Left kidney (tissue), 8 donors: ENCODE measurements around the gene PRG2. TPM values are rescaled to one million over a fixed set of nuclear protein-coding genes. Genes with fewer than 3 reads are reported as not detected.

Source experiments
- DNase-seq: peaks from one replicate; pipeline ENCODE4 v3.0.0-alpha.2; 2013
- long read RNA-seq, 8 donors: transcript quantifications; one replicate each; lab custom pipeline, GENCODE V29; 2026
- polyA plus RNA-seq: library from polyadenylated mRNA; unstranded; fragments of 120-200 nt; gene quantifications from one replicate; pipeline ENCODE4 v1.2.1, GENCODE V29; 2013; ENCODE audit not compliant: insufficient read length

Gene PRG2, protein sequence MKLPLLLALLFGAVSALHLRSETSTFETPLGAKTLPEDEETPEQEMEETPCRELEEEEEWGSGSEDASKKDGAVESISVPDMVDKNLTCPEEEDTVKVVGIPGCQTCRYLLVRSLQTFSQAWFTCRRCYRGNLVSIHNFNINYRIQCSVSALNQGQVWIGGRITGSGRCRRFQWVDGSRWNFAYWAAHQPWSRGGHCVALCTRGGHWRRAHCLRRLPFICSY
- 0.68 TPM for polyA plus RNA-seq
- long read RNA-seq, donor 1 = 0 reads
- long read RNA-seq, donor 2, partial matches to known transcripts = 0 of 1 reads
- long read RNA-seq, donor 2, other reads (novel, unspliced or antisense) = 0 of 1 reads
- long read RNA-seq, donor 3, partial matches to known transcripts = 0 of 1 reads
- long read RNA-seq, donor 3, other reads (novel, unspliced or antisense) = 0 of 1 reads
- long read RNA-seq, donor 4, partial matches to known transcripts = 0 of 1 reads
- long read RNA-seq, donor 4, other reads (novel, unspliced or antisense) = 0 of 1 reads
- long read RNA-seq, donor 5, partial matches to known transcripts = 0 of 1 reads
- long read RNA-seq, donor 5, other reads (novel, unspliced or antisense) = 0 of 1 reads
- long read RNA-seq, donor 6 = 0 reads
- long read RNA-seq, donor 7, partial matches to known transcripts = 0 of 2 reads
- long read RNA-seq, donor 7, other reads (novel, unspliced or antisense) = 0 of 2 reads
- long read RNA-seq, donor 8 = 0 reads

DNA sequence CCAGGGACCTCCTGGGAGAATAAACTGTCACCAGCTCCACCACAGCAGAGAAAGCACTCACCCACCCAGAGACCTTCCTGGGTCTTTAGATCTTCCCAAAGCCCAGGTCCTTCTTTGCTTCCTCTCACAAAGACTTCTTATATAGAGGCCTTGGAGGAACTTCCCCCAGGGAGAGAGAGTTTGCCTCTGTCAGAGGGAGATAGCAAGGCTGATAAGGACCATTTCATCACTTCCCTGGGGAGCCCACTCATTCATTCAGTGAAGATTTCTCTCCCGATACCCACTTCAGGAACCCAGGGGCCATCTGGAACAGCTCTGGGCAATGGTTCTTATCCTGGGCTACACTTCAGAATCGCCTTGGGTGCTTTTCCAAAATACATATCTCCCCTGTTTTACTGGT, at the start of gene PRG2:
Gene PRG2, minus strand, starts transcription at position 116 of the 400 bp plus-strand sequence. CDS start 706 bp downstream, outside the sequence.
- no peak for DNase-seq

- no peak for DNase-seq
Measured at GRCh38 chr11:57439786-57440185, 49.3 kb upstream of the PRG2 start.

DNA sequence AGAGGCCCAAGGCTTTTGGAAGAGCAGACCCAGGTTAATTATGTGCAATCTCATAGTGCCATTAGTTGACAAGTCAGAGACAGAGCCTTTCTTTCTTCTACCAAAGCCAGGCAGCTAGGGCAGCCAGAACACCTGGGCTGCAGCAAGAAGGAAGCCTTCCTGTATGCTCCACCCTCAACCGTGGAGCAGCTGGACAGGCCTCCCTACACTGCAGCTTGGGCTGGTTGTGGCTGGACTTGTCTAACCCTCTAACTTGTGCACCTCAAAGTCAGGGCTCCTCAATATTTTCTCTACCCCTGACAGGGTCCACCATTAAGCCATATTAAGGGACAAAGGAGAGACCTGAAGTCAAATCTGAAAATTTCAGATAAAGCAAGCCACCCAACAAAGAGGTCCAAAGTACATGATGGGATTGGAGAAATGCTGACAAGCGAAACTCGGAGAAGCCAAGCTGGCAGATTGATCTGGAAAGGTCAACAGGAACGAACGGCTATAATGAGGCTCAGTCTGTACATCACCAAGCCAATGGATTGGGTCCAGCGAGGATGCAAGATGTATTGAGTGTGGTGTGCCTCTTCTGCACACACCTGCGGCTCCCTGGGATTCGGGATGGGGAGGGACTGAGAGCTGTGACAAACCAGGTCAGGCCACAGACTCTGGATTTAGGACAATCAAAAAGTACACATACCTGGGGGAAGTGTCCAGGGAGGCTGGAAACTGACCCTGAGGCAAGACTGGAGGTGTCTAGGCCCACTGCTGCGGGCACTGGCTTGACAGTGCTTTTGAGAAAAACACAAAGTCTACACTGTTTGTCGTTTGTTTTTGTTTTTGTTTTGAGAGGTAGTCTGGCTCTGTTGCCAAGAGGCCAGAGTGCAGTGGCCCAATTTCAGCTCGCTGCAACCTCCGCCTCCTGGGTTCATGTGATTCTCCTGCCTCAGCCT, 48.2 kb upstream of the PRG2 start:
- no peak for DNase-seq

- no peak for DNase-seq
Measured at GRCh38 chr11:57436031-57436430, 45.6 kb upstream of the PRG2 start.

- DNase-seq = no peak
Measured at GRCh38 chr11:57434640-57435546, 44.4 kb upstream of the PRG2 start.

DNA sequence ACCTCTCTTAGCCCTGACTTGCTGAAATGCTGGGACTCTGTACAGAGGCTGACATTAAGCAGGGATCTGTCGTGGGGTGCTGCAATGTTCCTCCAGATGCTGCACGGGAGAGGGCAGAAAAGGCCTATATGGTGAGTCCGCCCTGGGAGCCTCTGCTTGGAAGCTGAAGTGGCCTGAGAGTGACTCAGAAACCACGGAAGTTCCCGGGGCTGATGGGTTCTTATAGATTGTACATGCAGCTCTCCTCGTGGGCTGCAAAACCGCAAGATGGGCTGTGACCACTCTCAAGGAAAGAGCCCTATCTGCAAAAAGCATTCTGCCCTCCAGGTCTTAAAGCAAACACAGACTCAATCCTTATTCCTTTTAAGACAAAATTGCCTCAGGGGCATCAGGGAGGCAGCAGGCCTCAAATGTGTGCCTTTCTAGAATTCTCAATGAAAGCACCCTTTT, 42.3 kb upstream of the PRG2 start:
- DNase-seq = no peak

- no peak for DNase-seq
Measured at GRCh38 chr11:57432149-57432561, 41.7 kb upstream of the PRG2 start.

DNA sequence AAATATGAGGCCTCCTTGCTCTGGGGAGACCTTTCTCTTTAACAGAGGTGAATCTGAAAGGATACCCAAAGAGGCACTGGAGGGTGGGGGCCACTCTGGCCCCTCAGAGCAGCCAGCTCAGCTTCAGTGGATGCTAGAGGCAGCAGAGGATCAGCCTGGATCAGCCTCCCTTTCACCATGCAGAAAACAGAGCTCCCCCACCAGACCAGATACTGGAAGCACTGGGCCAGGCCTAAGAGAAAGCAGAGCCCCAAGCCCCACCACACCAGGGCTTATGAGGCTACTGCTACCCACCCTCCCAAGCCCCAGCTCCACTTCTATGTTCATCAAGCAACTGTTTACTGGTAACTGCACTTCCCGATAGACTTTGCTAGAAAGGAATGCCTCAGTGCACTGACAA, 40.5 kb upstream of the PRG2 start:
- DNase-seq = no peak

DNA sequence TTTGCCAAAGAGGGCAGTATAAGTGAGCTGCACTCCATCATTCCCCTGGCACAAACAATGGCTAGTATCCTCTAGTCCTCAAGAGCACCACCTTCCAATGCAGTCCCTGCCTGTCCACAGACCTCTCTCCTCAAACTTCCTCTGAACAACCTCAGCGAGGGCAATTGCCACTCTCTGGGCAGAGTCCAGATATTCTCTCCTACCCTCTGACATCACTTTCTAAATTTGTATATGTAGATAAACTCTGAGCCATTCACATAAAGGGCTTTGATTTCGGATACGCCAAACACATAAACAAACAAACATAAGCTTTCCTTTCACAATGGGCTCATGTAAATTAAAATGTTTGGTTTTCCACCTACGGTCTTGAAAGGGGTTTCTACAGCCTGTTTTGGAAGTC, 39.5 kb upstream of the PRG2 start:
- DNase-seq = no peak

- DNase-seq = no peak
Measured at GRCh38 chr11:57428643-57429042, 38.2 kb upstream of the PRG2 start.

- no peak for DNase-seq
Measured at GRCh38 chr11:57427727-57428082, 37.3 kb upstream of the PRG2 start.

GRCh38 chr11:57426929-57427726, 36.7 kb upstream of the PRG2 start, which contains the start of gene SLC43A3:
Gene SLC43A3 (minus strand): TSS chr11:57427121. CDS start chr11:57426172, 949 bp downstream.
- DNase-seq = peak; percentile 62

DNA sequence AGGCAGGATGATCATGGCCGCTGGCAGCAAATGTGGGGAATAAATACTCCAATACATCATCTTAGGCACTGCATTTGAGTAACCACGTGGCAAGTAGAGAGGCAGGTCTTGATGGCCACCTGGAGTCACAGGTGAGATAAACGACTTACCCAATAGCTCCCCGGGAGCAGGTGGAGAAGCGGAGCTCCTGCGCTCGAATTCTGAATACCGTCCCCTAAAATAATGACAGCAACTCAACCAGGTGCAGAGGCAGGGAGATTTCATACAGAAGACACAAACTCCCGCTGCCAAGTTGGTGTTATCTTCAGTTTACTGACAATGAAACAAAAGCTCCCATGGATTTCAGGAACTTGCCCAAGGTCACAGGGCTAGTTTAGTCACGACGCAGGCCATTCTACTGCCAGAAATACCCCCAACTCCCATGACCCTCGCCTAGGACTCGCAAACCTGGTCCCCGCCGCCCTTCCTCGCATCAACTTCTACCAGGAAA, 36.0 kb upstream of the PRG2 start:
- DNase-seq = peak; percentile 8

DNA sequence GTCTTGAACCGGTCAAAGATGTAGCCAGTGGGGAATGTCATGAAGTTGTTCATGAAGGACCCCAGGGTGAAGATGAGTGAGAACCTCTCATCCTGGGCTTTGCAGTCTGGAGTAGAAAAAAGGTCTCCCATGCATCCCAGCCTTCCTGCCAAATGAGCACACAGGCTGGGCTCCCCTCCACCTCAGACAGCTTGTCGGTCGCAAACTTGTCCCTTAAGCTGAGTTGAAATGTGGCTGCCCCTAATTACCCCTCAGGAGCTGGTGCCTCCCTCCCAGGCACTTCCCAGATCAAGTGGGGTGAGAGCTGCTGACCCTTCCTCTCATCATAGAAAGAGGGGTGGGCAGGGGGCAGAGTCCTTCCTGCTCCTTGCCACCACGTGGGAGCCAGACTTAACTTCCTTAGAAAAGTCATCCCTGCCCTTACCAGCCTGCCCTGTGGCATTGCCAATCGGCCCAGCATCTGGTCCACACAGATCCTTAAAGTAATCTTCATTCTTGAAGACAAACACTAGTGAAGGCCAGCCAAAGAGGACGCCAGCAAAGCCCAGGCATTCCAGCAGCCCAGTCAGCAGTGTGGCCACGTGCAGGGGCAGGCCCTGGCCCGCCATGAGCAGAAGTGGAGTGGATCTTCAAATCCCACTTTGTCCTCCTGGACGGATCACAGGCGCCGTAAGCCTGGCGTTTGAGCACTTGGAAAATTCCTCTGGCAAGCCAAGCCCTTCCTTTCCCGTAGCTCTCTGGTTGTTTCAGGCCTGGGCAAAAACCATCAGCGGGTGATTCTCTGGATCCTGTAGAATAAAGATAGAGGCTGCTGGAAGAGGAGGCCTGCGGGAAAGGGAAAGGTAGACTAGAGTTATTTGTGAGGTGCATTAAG, 35.4 kb upstream of the PRG2 start:
- no peak for DNase-seq

DNA sequence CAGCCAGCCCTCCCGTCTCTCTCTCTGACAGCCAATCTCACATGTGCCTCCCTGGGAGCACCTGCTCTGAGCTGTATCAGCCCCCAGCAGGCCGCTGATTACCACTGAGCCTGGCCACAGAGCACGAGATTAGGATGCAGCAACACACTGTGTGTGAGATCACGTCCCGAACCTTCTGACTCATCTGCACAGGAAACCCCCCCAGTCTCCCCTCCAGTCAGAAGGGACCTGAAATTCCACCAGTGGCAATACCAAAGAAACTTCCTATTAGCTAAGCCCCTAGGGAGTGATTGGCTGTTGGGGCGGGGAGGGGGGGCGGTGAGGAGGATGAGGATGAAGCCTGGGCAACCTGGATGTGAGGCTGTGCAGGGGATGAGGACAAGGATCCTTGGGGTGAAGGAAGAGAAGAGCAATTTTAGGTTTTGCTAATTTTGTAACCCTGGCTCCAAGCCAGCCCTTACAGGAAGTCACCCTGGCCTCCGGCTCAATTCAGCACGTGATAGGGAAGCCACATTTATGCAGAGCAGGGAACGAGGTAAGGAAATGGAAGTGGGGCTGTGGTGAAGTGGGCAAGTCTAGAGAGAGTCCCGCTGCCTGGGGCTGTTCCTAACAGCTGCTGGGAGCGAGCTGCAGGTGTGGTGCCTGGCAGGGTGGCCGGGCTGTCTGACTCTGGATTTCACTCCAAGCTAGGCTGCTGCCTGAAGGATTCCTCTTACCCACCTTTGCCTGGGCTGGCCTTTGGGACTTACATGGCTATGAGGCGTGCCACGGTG, 34.5 kb upstream of the PRG2 start:
- DNase-seq = peak; percentile 12

DNA sequence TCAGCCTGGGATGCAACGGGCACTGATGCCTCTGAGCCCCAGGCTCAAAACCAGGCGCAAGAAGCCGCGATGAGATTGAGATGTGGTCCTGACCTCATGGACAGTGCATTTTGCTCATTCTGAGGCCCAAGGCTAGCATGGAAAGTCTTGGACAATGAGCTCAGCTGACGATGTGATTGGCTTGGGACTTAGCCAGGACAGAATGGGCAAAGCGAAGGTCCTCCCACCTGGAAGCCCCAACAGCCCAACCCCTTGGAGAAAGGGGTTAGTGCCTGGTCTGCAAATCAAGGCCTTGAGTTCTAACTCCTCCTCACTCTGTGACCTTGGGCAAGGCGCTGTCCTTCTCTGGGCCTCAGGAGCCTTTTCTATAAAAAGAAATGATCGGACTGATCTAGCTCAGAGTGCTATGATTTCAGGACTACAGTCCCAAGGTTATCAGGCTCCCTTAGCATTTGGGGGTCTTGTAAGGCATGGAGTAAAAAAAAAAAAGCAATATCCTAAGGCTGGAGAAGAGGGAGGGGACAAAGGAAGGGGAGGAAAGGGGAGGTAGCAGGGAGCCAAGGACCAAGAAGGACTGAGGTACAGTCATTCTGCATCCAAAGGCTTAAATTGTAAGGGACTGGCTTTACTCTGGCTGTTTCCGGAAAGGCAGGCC, 33.8 kb upstream of the PRG2 start:
- DNase-seq = no peak

DNA sequence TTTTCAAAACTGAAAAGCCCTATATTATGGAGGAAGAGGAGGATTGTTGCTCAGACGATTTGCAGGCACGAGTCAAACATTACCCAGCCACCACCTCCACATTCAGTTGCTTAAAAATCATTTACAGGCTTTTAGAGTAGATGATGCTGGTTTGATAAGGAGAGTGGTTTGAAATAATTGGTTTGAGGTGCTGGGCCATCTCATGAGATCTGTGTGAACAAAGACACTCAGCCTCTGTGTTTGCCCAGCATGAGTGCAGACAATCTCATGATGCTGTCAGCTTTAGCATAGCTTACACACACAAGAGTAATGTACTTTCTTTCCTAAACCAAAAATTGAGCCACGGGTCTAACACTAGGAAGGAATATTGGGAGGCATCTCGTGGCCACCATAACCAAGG, 32.2 kb upstream of the PRG2 start:
- no peak for DNase-seq

DNA sequence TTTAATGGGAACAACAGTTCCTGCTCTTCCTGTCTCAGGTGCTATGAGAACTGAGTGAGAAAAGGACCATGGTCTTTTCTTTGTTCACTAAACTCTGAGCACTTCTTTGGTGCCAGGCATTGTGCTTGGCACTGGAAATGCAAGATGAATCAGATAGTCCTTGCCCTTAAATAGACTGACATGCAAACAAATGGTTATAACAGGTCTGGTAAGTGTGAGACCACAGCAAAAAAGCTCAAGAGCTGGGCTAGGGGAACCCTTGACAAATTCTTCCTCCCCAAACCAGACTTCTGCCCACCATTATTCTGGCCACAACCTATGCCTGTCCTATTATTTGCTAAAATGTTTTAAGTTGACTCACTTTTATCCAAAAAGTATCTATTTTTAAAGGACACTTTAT, 31.4 kb upstream of the PRG2 start:
- no peak for DNase-seq
